ENCODE results near the gene JMJD8. TPM values are rescaled to one million over a fixed set of nuclear protein-coding genes. Genes with fewer than 3 reads are reported as not detected.

JMJD8 gene
- total and polyA plus RNA-seq, 7 donors, result 18.7 to 93.4 (median 52.8) TPM

DNA sequence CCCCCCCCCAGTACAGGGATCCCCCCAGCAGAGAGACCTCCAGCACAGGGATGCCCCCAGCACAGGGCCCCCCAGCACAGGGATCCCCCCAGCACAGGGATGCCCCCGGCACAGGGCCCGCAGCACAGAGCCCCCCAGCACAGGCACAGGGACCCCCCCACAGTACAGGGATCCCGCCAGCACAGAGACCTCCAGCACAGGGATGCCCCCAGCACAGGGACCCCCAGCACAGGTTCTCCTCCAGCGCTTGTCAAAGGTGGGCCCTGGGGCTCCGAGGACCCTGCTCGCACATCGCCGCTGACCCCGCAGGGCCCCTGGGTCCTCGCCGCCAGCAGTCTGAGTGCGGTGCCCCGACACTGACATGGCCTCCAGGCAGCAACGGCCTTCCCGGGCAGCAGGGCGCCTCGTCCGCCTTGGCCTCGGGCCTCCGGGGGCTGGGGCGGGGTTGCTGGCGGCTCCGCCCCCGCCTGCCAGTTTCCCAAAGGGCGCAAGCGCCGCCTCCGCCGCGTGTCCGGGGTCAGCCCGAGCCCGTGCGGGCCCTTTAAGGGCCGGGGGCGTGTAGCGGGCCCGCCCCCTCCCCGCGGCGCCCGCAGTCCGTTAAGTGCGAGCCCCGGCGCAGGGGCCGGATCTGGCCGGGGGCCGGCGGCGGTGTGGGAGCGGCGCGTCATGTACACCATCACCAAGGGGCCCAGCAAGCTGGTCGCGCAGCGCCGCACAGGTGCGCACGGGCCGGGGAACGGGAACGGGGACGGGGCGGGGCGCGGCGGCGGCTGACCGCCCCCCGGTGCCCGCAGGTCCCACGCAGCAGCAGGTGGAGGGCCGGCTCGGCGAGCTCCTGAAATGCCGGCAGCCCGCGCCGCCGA lies 42.6 kb downstream of the JMJD8 start, which contains the start of gene MCRIP2:
MCRIP2 (plus strand) TSS at position 503 of the 863 bp plus-strand sequence; CDS start at position 667, 164 bp downstream.
- 1 to 2% methylated on average over 81 of the region's 81 CpGs for WGBS, 2 donors
- Histone ChIP-seq H3K27me3 (no peaks in the 10 kb centered on the region), H3K9me3 (no peaks in the 10 kb centered on the region), H3K27ac (peak within 1 kb of the TSS; percentile 81 to 91 (median 90)), H3K4me1 (peaks cover 0 to 38% (median 31%) of the 10 kb centered on the region in 4 donors), H3K4me3 (peak within 1 kb of the TSS; percentile 49 to 93 (median 84)), H3K36me3 (no peaks in the 10 kb centered on the region)
- peak; percentile 91 for DNase-seq
- intact Hi-C loops (cut with DNase I), result loop anchor here (1.0 kb wide), 1 partner anchor 19 kb away; no protein-coding TSS in a partner anchor
- TF ChIP-seq POLR2AphosphoS5 (IDR thresholded peaks at IDR 0.05) (peak; percentile 23 to 93 (median 61)), EP300 (IDR thresholded peaks at IDR 0.05) (no peak), POLR2A (IDR thresholded peaks at IDR 0.05) (peak; percentile 41 to 65)
- TF ChIP-seq, protein P1, sequence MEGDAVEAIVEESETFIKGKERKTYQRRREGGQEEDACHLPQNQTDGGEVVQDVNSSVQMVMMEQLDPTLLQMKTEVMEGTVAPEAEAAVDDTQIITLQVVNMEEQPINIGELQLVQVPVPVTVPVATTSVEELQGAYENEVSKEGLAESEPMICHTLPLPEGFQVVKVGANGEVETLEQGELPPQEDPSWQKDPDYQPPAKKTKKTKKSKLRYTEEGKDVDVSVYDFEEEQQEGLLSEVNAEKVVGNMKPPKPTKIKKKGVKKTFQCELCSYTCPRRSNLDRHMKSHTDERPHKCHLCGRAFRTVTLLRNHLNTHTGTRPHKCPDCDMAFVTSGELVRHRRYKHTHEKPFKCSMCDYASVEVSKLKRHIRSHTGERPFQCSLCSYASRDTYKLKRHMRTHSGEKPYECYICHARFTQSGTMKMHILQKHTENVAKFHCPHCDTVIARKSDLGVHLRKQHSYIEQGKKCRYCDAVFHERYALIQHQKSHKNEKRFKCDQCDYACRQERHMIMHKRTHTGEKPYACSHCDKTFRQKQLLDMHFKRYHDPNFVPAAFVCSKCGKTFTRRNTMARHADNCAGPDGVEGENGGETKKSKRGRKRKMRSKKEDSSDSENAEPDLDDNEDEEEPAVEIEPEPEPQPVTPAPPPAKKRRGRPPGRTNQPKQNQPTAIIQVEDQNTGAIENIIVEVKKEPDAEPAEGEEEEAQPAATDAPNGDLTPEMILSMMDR (IDR thresholded peaks at IDR 0.05), result no peak

- Histone ChIP-seq H3K27ac (peak overlapping the region; percentile 81 to 91 (median 90)), H3K27me3 (no peaks in the 10 kb centered on the region), H3K36me3 (no peaks in the 10 kb centered on the region), H3K4me3 (peak overlapping the region in 1 of 4 donors; percentile 90), H3K4me1 (peaks cover 0 to 41% (median 31%) of the 10 kb centered on the region in 4 donors), H3K9me3 (no peaks in the 10 kb centered on the region)
- no peak for TF ChIP-seq EP300 (IDR thresholded peaks at IDR 0.05)
- TF ChIP-seq, protein P1 (IDR thresholded peaks at IDR 0.05), result no peak
- TF ChIP-seq POLR2A (IDR thresholded peaks at IDR 0.05), result no peak
- no peak for TF ChIP-seq POLR2AphosphoS5 (IDR thresholded peaks at IDR 0.05)
- WGBS, 2 donors, result 78 to 95% methylated on average over 5 of the region's 5 CpGs
- intact Hi-C loops (cut with DNase I), result no loop called here
- no peak for DNase-seq
Observed at GRCh38 chr16:640614-641013, 43.5 kb downstream of the JMJD8 start.

DNA sequence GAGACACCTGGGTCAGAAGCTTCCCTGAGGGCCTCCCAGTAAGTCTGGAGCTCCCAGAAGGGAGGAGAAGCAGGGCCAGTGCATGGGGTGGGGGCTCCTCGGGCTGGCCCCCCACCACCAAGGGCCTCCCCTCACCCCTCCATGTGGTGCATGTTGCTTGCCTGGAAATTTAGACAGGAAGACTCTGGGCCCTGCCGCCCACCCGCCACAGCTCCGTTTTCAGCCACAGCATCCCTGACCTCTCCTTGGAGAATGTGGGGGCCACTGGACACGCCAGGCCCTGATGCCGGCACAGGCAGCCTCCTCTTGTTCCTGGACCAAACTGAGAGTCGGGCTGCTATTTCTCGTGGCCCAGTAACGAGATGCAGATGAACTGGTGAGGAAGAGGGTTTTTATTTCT lies 45.3 kb downstream of the JMJD8 start:
- intact Hi-C loops (cut with DNase I), result no loop called here
- Histone ChIP-seq H3K36me3 (peaks cover 0 to 8% (median 6%) of the 10 kb centered on the region in 4 donors), H3K9me3 (no peaks in the 10 kb centered on the region), H3K4me3 (no peak overlapping the region), H3K27ac (no peak overlapping the region), H3K27me3 (no peaks in the 10 kb centered on the region), H3K4me1 (peaks cover 0 to 54% (median 42%) of the 10 kb centered on the region in 4 donors)
- 85 to 86% methylated on average over 9 of the region's 9 CpGs for WGBS, 2 donors
- DNase-seq, result no peak
- TF ChIP-seq EP300 (IDR thresholded peaks at IDR 0.05) (no peak), POLR2A (IDR thresholded peaks at IDR 0.05) (no peak), POLR2AphosphoS5 (IDR thresholded peaks at IDR 0.05) (no peak)
- TF ChIP-seq, protein P1 (IDR thresholded peaks at IDR 0.05), result no peak

DNA sequence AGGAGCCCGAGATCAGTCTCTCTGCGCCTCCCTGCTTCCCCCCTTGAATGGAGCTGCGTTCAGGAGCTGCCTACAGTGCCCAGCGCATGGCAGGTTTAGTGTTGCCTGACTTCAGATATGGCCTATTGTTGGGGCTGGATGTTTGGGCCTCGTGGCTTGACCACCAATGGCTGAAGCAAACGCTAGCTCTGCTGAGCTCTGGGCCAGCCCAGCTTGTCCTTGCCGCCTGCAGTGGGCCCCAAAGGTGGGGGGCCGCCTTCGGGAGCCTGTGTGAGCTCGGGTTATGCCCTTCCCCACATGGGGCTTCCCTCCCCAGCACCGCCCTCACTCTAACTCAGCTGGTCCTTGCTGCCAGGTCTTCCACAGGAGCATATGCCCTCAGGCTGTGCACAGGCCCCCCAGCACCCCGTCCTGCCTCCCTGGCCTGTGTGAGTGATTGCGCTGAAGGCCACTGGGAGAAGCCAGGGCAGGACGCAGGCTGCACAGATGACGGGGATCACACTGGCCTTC lies 46.0 kb downstream of the JMJD8 start:
- H3K27ac ChIP-seq, result peak overlapping the region; percentile 75 to 99 (median 94)
- no peaks in the 10 kb centered on the region for H3K9me3 ChIP-seq
- H3K36me3 ChIP-seq, result peaks cover 0 to 16% (median 12%) of the 10 kb centered on the region in 4 donors
- H3K27me3 ChIP-seq, result no peaks in the 10 kb centered on the region
- TF ChIP-seq POLR2A (IDR thresholded peaks at IDR 0.05) (no peak), POLR2AphosphoS5 (IDR thresholded peaks at IDR 0.05) (no peak), EP300 (IDR thresholded peaks at IDR 0.05) (no peak)
- TF ChIP-seq, protein P1 (IDR thresholded peaks at IDR 0.05), result no peak
- peaks cover 0 to 47% (median 39%) of the 10 kb centered on the region in 4 donors for H3K4me1 ChIP-seq
- 87 to 89% methylated on average over 15 of the region's 15 CpGs for WGBS, 2 donors
- DNase-seq, result no peak
- intact Hi-C loops (cut with DNase I), result no loop called here
- H3K4me3 ChIP-seq, result no peak overlapping the region
